Pancreas (tissue), 10 donors: ENCODE results near the gene IL1F10. TPM values are rescaled to one million over a fixed set of nuclear protein-coding genes. Genes with fewer than 3 reads are reported as not detected.

Experiments used
- ATAC-seq, 4 donors: fragments of 200-7000 bp; cut with Tn5 transposase; one replicate each; pipeline versions ENCODE4 v1.8.0 to v1.9.1; 2020; ENCODE audit warnings: mild to moderate bottlenecking in 4 of 4, moderate library complexity in 4 of 4
- DNase-seq, 6 donors: peaks; one replicate each; pipeline ENCODE4 v3.0.0-alpha.2; 2020
- FAIRE-seq: peaks from 2 replicates; lab custom pipeline; 2012; peaks lifted over from hg19 to GRCh38; lab: Jason Lieb, UNC
- H3K27ac ChIP-seq, 4 donors: fragments of 200-600 bp; sonication (generic); 1 replicate in 3 of 4; 2 replicates in 1 of 4; pipeline versions ENCODE4 v1.5.0 to v1.8.0; 2020
- H3K27me3 ChIP-seq, 4 donors: fragments of 200-600 bp; one replicate each; pipeline ENCODE4 v1.8.0; 2021
- H3K36me3 ChIP-seq, 3 donors: fragments of 200-600 bp; sonication (generic) in 1 of 3; one replicate each; pipeline versions ENCODE4 v1.5.0 to v1.8.0; 2020 to 2021
- H3K4me1 ChIP-seq, 3 donors: fragments of 200-600 bp; one replicate each; pipeline ENCODE4 v1.8.0; 2021
- H3K4me3 ChIP-seq, 4 donors: fragments of 200-600 bp; sonication (generic) in 2 of 4; one replicate each; pipeline versions ENCODE4 v1.5.0 to v1.8.0; 2020 to 2021
- H3K9me3 ChIP-seq, 4 donors: fragments of 200-600 bp; one replicate each; pipeline ENCODE4 v1.8.0; 2021
- CTCF ChIP-seq, 4 donors: fragments of 200-600 bp; sonication (generic) in 3 of 4; IDR thresholded peaks; one replicate each; pipeline versions ENCODE4 v1.5.0 to v1.8.0; 2021; ENCODE audit warnings: antibody characterized with exemption in 4 of 4
- WGBS, 2 donors: extraction: QIAGEN DNeasy Blood & Tissue Kit; methylation state at CpG; one replicate each; pipeline ENCODE4 v1.1.7; 2013; 5-methylcytosine and 5-hydroxymethylcytosine counted together
- intact Hi-C, 3 donors: fragments of 100-400 bp; cut with DNase I; formaldehyde crosslinking; loops; one replicate each; pipeline versions ENCODE4 v1.11.1 to v1.14.2; 2022
- polyA plus RNA-seq, 2 donors: library from polyadenylated mRNA; stranded (reverse); fragments of 200-250 nt; gene quantifications; one replicate each; pipeline ENCODE4 v1.2.3, GENCODE V29; 2013
- total RNA-seq, 6 donors: library from RNA; stranded (reverse); fragmentation: NEBNext Ultra II Directional in 4 of 6; extraction: Animal tissue kit (Norgen Biotek cat#: 25700) in 4 of 6; gene quantifications; one replicate each; pipeline versions ENCODE4 v1.2.1 to v1.2.4, GENCODE V29; 2021 to 2023
- donor health status: healthy with polysubstance abuse.
- donor health status: DM: no; HTN: no; CAD: no; lungs with moderate emphysema.
- donor health status: DM: no; HTN: no; CAD: no.
- donor health status: control.
- donor health status: control.
- donor health status: Bipolar disorder and iron deficiency.
- donor health status: DM: yes; HTN: yes; CAD: no.
- donor health status: DM: no; HTN: no; CAD: no.
- donor health status: DM: no; HTN: no; CAD: no.
- donor health status: DM: yes; HTN: yes; CAD: no.

Gene IL1F10
- total and polyA plus RNA-seq, 8 donors = not detected

GRCh38 chr2:113123726-113124125 lies 56.0 kb downstream of the IL1F10 start:
- no peak for FAIRE-seq
- ATAC-seq = peak in 1 of 4 donors; percentile 11
- TF ChIP-seq CTCF (IDR thresholded peaks at IDR 0.05) = no peak

GRCh38 chr2:113124181-113124961 lies 56.6 kb downstream of the IL1F10 start:
- WGBS, 2 donors = 56 to 65% methylated on average over 12 of the region's 12 CpGs
- ATAC-seq (peak in 2 of 4 donors; percentile 43 to 49), DNase-seq (no peak), FAIRE-seq (no peak)
- Histone ChIP-seq H3K27me3 (no peaks in the 10 kb centered on the region), H3K4me1 (no peaks in the 10 kb centered on the region), H3K36me3 (no peaks in the 10 kb centered on the region), H3K27ac (no peak overlapping the region), H3K9me3 (no peaks in the 10 kb centered on the region), H3K4me3 (no peak overlapping the region)
- intact Hi-C loops = no loop called here
- no peak for TF ChIP-seq CTCF (IDR thresholded peaks at IDR 0.05)

More at GRCh38 chr2:113123726-113124125, 56.0 kb downstream of the IL1F10 start:
- H3K4me1 ChIP-seq = no peaks in the 10 kb centered on the region
- H3K9me3 ChIP-seq = no peaks in the 10 kb centered on the region
- H3K36me3 ChIP-seq = no peaks in the 10 kb centered on the region
- 78 to 86% methylated on average over 3 of the region's 3 CpGs for WGBS, 2 donors
- H3K4me3 ChIP-seq = no peak overlapping the region
- intact Hi-C loops = no loop called here
- H3K27ac ChIP-seq = no peak overlapping the region
- H3K27me3 ChIP-seq = no peaks in the 10 kb centered on the region
- DNase-seq = no peak

Other genes starting within 250 kb of the IL1F10 start
- gene IL1B, start 231.2 kb upstream of the IL1F10 start, total RNA-seq = 1 to 10 TPM in 3 of 6 donors, under 1 TPM in 3; 0.32 to 3.9 (median 1.1) TPM
- 1 to 10 TPM in 1 of 2 donors, under 1 TPM in 1; 0.80 to 1.3 TPM for gene IL1B, start 231.2 kb upstream of the IL1F10 start, polyA plus RNA-seq
- not detected for gene IL37, start 156.8 kb upstream of the IL1F10 start, total RNA-seq
- gene IL37, start 156.8 kb upstream of the IL1F10 start, polyA plus RNA-seq = not detected
- gene IL36G, start 90.0 kb upstream of the IL1F10 start, total RNA-seq = not detected
- gene IL36G, start 90.0 kb upstream of the IL1F10 start, polyA plus RNA-seq = not detected
- not detected for gene IL36A, start 62.5 kb upstream of the IL1F10 start, total RNA-seq
- gene IL36A, start 62.5 kb upstream of the IL1F10 start, polyA plus RNA-seq = not detected
- gene IL36B, start 15.1 kb upstream of the IL1F10 start, total RNA-seq = not detected
- not detected for gene IL36B, start 15.1 kb upstream of the IL1F10 start, polyA plus RNA-seq
- not detected for gene IL36RN, start 8.8 kb upstream of the IL1F10 start, total RNA-seq
- gene IL36RN, start 8.8 kb upstream of the IL1F10 start, polyA plus RNA-seq = not detected
- gene IL1RN, start 59.6 kb downstream of the IL1F10 start, total RNA-seq = 1 to 10 TPM in 3 of 6 donors, under 1 TPM in 2, not detected in 1; 0.37 to 3.1 (median 1.4) TPM
- 1 to 10 TPM in 1 of 2 donors, under 1 TPM in 1; 0.65 to 1.6 TPM for gene IL1RN, start 59.6 kb downstream of the IL1F10 start, polyA plus RNA-seq
- gene PSD4, start 106.0 kb downstream of the IL1F10 start, total RNA-seq = 10 to 100 TPM; 15.9 to 37.6 (median 23.4) TPM
- 10 to 100 TPM; 28.2 to 31.4 TPM for gene PSD4, start 106.0 kb downstream of the IL1F10 start, polyA plus RNA-seq
- gene PAX8, start 211.0 kb downstream of the IL1F10 start, total RNA-seq = under 1 TPM in 4 of 6 donors, not detected in 2; 0.28 to 1.00 (median 0.55) TPM
- 1 to 10 TPM in 1 of 2 donors, under 1 TPM in 1; 0.23 to 1.1 TPM for gene PAX8, start 211.0 kb downstream of the IL1F10 start, polyA plus RNA-seq